B cell (primary cell): ENCODE measurements around the gene S1PR3. TPM values are rescaled to one million over a fixed set of nuclear protein-coding genes. Genes with fewer than 3 reads are reported as not detected.

Source experiments
- ATAC-seq: fragments of 200-7000 bp; cut with Tn5 transposase; one replicate; pipeline ENCODE4 v1.10.0; 2021; ENCODE audit warnings: low read depth, mild to moderate bottlenecking, moderate number of reproducible peaks, moderate library complexity
- CTCF ChIA-PET: fragments of 350-600 bp; sonication (Branson Sonifier 250); formaldehyde crosslinking; loops from one replicate; lab custom pipeline; 2021; ENCODE audit warnings: antibody characterized with exemption, inconsistent platforms; lab: Charles Lee
- POLR2A ChIA-PET: fragments of 350-600 bp; sonication (Branson Sonifier 250); formaldehyde crosslinking; loops from one replicate; lab custom pipeline; 2021; ENCODE audit warnings: antibody characterized with exemption; lab: Charles Lee
- DNase-seq: peaks from one replicate; pipeline ENCODE4 v3.0.0; 2013
- H2AFZ ChIP-seq: 2 replicates; pipeline ENCODE4 v1.6.1; 2012; ENCODE audit warnings: mild to moderate bottlenecking, low read depth, low read length; ENCODE audit not compliant: insufficient read depth, poor library complexity, severe bottlenecking
- H3K27ac ChIP-seq, 2 donors: 1 replicate in 1 of 2; 2 replicates in 1 of 2; pipeline ENCODE4 v1.5.1; 2012 to 2013; ENCODE audit warnings: low read length in 2 of 2, mild to moderate bottlenecking in 2 of 2, moderate library complexity in 1 of 2
- H3K27me3 ChIP-seq, 4 experiments: fragments of 200-600 bp in 1 of 4; sonication (generic) in 1 of 4; replicated peaks in 1 of 4; 1 replicate in 2 of 4; 2 replicates in 2 of 4; pipeline versions ENCODE4 v1.6.1 to v1.7.0; 2013 to 2016; ENCODE audit warnings: low read length in 3 of 4, mild to moderate bottlenecking in 2 of 4, mixed read lengths in 1 of 4, moderate library complexity in 1 of 4; ENCODE audit not compliant: insufficient read depth in 4 of 4, control insufficient read depth in 3 of 4; ENCODE audit errors: control extremely low read depth in 1 of 4
- H3K36me3 ChIP-seq, 2 experiments: replicated peaks in 1 of 2; 1 replicate in 1 of 2; 2 replicates in 1 of 2; pipeline versions ENCODE4 v1.6.1 to v1.7.1; 2013; ENCODE audit warnings: low read length in 1 of 2; ENCODE audit not compliant: insufficient read depth in 2 of 2, control insufficient read depth in 1 of 2; ENCODE audit errors: control extremely low read depth in 1 of 2, extremely low read depth in 1 of 2
- H3K4me1 ChIP-seq, 2 donors: fragments of 200-600 bp in 1 of 2; sonication (generic) in 1 of 2; 1 replicate in 1 of 2; 2 replicates in 1 of 2; pipeline versions ENCODE4 v1.5.1 to v1.6.1; 2013 to 2017; ENCODE audit warnings: low read length in 2 of 2; ENCODE audit not compliant: control insufficient read depth in 2 of 2, insufficient read depth in 2 of 2
- H3K4me2 ChIP-seq: replicated peaks from 2 replicates; pipeline ENCODE3; 2012; ENCODE audit warnings: mild to moderate bottlenecking, low read depth, low read length; ENCODE audit not compliant: poor library complexity, severe bottlenecking
- H3K4me3 ChIP-seq, 5 experiments: fragments of 200-600 bp in 1 of 5; sonication (generic) in 1 of 5; 1 replicate in 3 of 5; 2 replicates in 2 of 5; pipeline versions ENCODE4 v1.5.1 to v1.7.0; 2011 to 2016; ENCODE audit warnings: low read length in 4 of 5, mild to moderate bottlenecking in 4 of 5, low read depth in 2 of 5, control low read depth in 1 of 5, moderate library complexity in 1 of 5; ENCODE audit not compliant: insufficient read depth in 1 of 5; ENCODE audit errors: control extremely low read depth in 1 of 5, extremely low read depth in 1 of 5
- H3K79me2 ChIP-seq: fragments of 200-600 bp; sonication (generic); one replicate; pipeline ENCODE4 v1.6.0; 2016; ENCODE audit warnings: low read length; ENCODE audit not compliant: control insufficient read depth, insufficient read depth
- H3K9ac ChIP-seq: fragments of 200-600 bp; sonication (generic); 2 replicates; pipeline ENCODE4 v1.6.1; 2017; ENCODE audit warnings: mild to moderate bottlenecking, low read length, moderate library complexity
- H3K9me3 ChIP-seq, 3 donors: one replicate each; pipeline versions ENCODE4 v1.6.1 to v1.7.1; 2013; ENCODE audit warnings: low read length in 2 of 3; ENCODE audit not compliant: control insufficient read depth in 2 of 3, insufficient read depth in 1 of 3; ENCODE audit errors: control extremely low read depth in 1 of 3
- H4K20me1 ChIP-seq: 2 replicates; pipeline ENCODE4 v1.6.0; 2012; ENCODE audit warnings: mild to moderate bottlenecking, low read length; ENCODE audit not compliant: insufficient read depth, control insufficient read depth, poor library complexity, severe bottlenecking
- H3K27ac Mint-ChIP-seq: one replicate; pipeline ENCODE4 v1.8.0; 2021; ENCODE audit warnings: mixed read lengths
- H3K27me3 Mint-ChIP-seq: one replicate; pipeline ENCODE4 v1.8.0; 2021; ENCODE audit warnings: mixed read lengths
- H3K4me1 Mint-ChIP-seq: one replicate; pipeline ENCODE4 v1.8.0; 2021; ENCODE audit warnings: mixed read lengths
- H3K4me3 Mint-ChIP-seq: one replicate; pipeline ENCODE4 v1.8.0; 2021; ENCODE audit warnings: mixed read lengths
- H3K9me3 Mint-ChIP-seq: one replicate; pipeline ENCODE4 v1.8.0; 2022; ENCODE audit warnings: mixed read lengths; ENCODE audit not compliant: insufficient read depth
- CTCF ChIP-seq: fragments of 200-600 bp; IDR thresholded peaks from one replicate; pipeline ENCODE4 v1.8.0; 2022; ENCODE audit warnings: antibody characterized with exemption, mild to moderate bottlenecking
- EZH2 ChIP-seq: IDR thresholded peaks from 2 replicates; pipeline ENCODE4 v1.6.1; 2012; ENCODE audit warnings: borderline replicate concordance, low read depth, mild to moderate bottlenecking, moderate library complexity, low read length; ENCODE audit not compliant: insufficient read depth, poor library complexity, severe bottlenecking
- WGBS: methylation state at CpG from one replicate; pipeline ENCODE4 v1.1.5; 2013; ENCODE audit warnings: missing lambda C conversion rate; ENCODE audit not compliant: insufficient coverage; 5-methylcytosine and 5-hydroxymethylcytosine counted together
- intact Hi-C: fragments of 100-400 bp; cut with micrococcal nuclease; formaldehyde crosslinking; loops from one replicate; pipeline ENCODE4 v1.10.0; 2022
- polyA plus RNA-seq: library from polyadenylated mRNA; depleted of rRNA; stranded (reverse); fragments of >200 nt; gene quantifications from 2 replicates; pipeline ENCODE4 v1.2.3, GENCODE V29; 2012
- total RNA-seq, 2 donors: library from RNA; stranded (reverse); fragments of 120-200 nt in 1 of 2; gene quantifications; 1 replicate in 1 of 2; 2 replicates in 1 of 2; pipeline versions ENCODE4 v1.2.3 to v1.2.4, GENCODE V29; 2013 to 2022

S1PR3 gene
- total and polyA plus RNA-seq, 2 donors (not counting 1 experiment from before 2014, with no cell fraction given) = 0.25 TPM; not detected in 1

- Histone ChIP-seq H4K20me1 (no peaks in the 10 kb centered on the region), H3K27ac (no peak overlapping the region), H3K9me3 (peaks cover 0 to 4% (median 0%) of the 10 kb centered on the region in 3 donors), H3K36me3 (no peaks in the 10 kb centered on the region), H3K79me2 (no peaks in the 10 kb centered on the region), H2AFZ (no peak overlapping the region), H3K27me3 (no peaks in the 10 kb centered on the region), H3K9ac (no peak overlapping the region), H3K4me3 (no peak overlapping the region), H3K4me1 (no peaks in the 10 kb centered on the region), H3K4me2 (no peak overlapping the region)
- ChIA-PET POLR2A (no interaction called here), CTCF (no interaction called here)
- Mint-ChIP-seq H3K27ac (no peak overlapping the region), H3K4me3 (no peak overlapping the region), H3K9me3 (no peaks in the 10 kb centered on the region), H3K27me3 (peaks cover 8% of the 10 kb centered on the region), H3K4me1 (peaks cover 4% of the 10 kb centered on the region)
- ATAC-seq (no peak), DNase-seq (no peak)
- intact Hi-C loops = no loop called here
- no peak for TF ChIP-seq EZH2
- TF ChIP-seq CTCF = no peak
- 100% methylated on average over 1 of the region's 4 CpGs for WGBS
These were observed 47.8 kb downstream of the S1PR3 start for GRCh38 chr9:89039104-89039465.

GRCh38 chr9:89039664-89040063 is 48.4 kb downstream of the S1PR3 start:
- Histone ChIP-seq H3K27me3 (no peaks in the 10 kb centered on the region), H3K9me3 (peaks cover 0 to 4% (median 0%) of the 10 kb centered on the region in 3 donors), H2AFZ (no peak overlapping the region), H3K4me3 (no peak overlapping the region), H3K36me3 (no peaks in the 10 kb centered on the region), H3K9ac (no peak overlapping the region), H3K4me2 (no peak overlapping the region), H3K4me1 (no peaks in the 10 kb centered on the region), H3K27ac (no peak overlapping the region), H3K79me2 (no peaks in the 10 kb centered on the region), H4K20me1 (no peaks in the 10 kb centered on the region)
- Mint-ChIP-seq H3K27ac (no peak overlapping the region), H3K9me3 (no peaks in the 10 kb centered on the region), H3K4me1 (peaks cover 4% of the 10 kb centered on the region), H3K4me3 (no peak overlapping the region), H3K27me3 (peaks cover 7% of the 10 kb centered on the region)
- ATAC-seq (no peak), DNase-seq (no peak)
- intact Hi-C loops = no loop called here
- TF ChIP-seq EZH2 (no peak), CTCF (no peak)
- ChIA-PET CTCF (no interaction called here), POLR2A (no interaction called here)
- WGBS = 97% methylated on average over 2 of the region's 2 CpGs
